Gastrocnemius medialis (tissue), 4 donors: ENCODE data around the gene ARMC8. TPM values are rescaled to one million over a fixed set of nuclear protein-coding genes. Genes with fewer than 3 reads are reported as not detected.

Experiments used
- ATAC-seq, 2 donors: fragments of 150-250 bp; one replicate each; pipeline ENCODE4 v1.9.1; 2016
- DNase-seq, 2 donors: peaks; one replicate each; pipeline ENCODE4 v3.0.0-alpha.2; 2019
- H3K27ac ChIP-seq, 4 donors: fragments of 200-600 bp; sonication (generic); 1 replicate in 1 of 4; 2 replicates in 3 of 4; pipeline ENCODE4 v1.5.1; 2016 to 2018; ENCODE audit warnings: mild to moderate bottlenecking in 2 of 4, moderate library complexity in 1 of 4
- H3K27me3 ChIP-seq, 3 donors: fragments of 200-600 bp; sonication (generic) in 2 of 3; 1 replicate in 1 of 3; 2 replicates in 2 of 3; pipeline versions ENCODE4 v1.5.1 to v1.6.0; 2016 to 2019; ENCODE audit warnings: mild to moderate bottlenecking in 1 of 3, moderate library complexity in 1 of 3
- H3K36me3 ChIP-seq, 2 donors: fragments of 200-600 bp; sonication (generic) in 1 of 2; one replicate each; pipeline ENCODE4 v1.5.1; 2017 to 2018
- H3K4me1 ChIP-seq, 2 donors: fragments of 200-600 bp; sonication (generic) in 1 of 2; one replicate each; pipeline ENCODE4 v1.5.1; 2016 to 2017; ENCODE audit warnings: mild to moderate bottlenecking in 2 of 2
- H3K4me3 ChIP-seq, 4 donors: fragments of 200-600 bp; sonication (generic) in 3 of 4; 1 replicate in 1 of 4; 2 replicates in 3 of 4; pipeline ENCODE4 v1.5.1; 2016 to 2019; ENCODE audit warnings: mild to moderate bottlenecking in 2 of 4
- H3K9me3 ChIP-seq, 3 donors: fragments of 200-600 bp; sonication (generic) in 2 of 3; 1 replicate in 1 of 3; 2 replicates in 2 of 3; pipeline ENCODE4 v1.5.1; 2016 to 2019
- POLR2A ChIP-seq, 2 donors: fragments of 450-650 bp; IDR thresholded peaks; one replicate each; pipeline ENCODE4 v1.6.1; 2017; ENCODE audit warnings: antibody characterized with exemption in 2 of 2, mild to moderate bottlenecking in 2 of 2, moderate library complexity in 2 of 2
- in situ Hi-C, 4 donors: fragments of 200-750 bp; cut with MboI; loops; one replicate each; pipeline versions ENCODE4 v1.15.0 to v1.8.0; 2017; ENCODE audit warnings: low sequenced_read_pairs in 4 of 4
- intact Hi-C: fragments of 100-400 bp; cut with DNase I; formaldehyde crosslinking; loops from one replicate; pipeline ENCODE4 v1.15.1; 2023; ENCODE audit warnings: low total_unique reads
- total RNA-seq, 4 donors: library from RNA; depleted of rRNA; stranded (reverse); fragments of >200 nt; gene quantifications; one replicate each; pipeline versions ENCODE4 v1.1.0 to v1.2.3, GENCODE V29; 2016
- TF ChIP-seq, protein P1 (sequence below), 5 experiments: fragments of 450-650 bp in 3 of 5; fragments of 200-600 bp in 2 of 5; sonication (generic) in 2 of 5; IDR thresholded peaks in 4 of 5; conservative IDR thresholded peaks in 1 of 5; 1 replicate in 4 of 5; 2 replicates in 1 of 5; pipeline ENCODE4 v1.5.1; 2016 to 2019; ENCODE audit warnings: antibody characterized with exemption in 5 of 5, mild to moderate bottlenecking in 3 of 5, moderate library complexity in 3 of 5

Gene ARMC8
- total RNA-seq, 4 donors from 2014 or later: 53.1 to 83.1 (median 65.8) TPM

DNA sequence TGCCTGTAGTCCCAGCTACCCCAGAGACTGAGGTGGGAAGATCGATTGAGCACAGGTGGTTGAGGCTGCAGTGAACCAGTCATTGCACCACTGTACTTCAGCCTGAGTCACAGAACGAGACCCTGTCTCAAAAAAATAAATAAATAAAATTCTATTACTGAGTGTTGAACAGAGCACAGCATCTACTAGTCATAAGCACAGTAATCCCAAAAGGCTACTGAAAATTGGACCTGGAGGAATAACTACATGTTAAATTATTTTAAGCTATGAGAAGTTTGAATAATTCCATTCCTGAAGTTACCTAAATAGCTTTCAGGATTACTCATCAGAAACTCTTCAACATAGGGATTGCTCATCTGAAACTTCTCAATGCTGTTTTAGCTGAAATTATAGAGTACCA is 43.4 kb downstream of the ARMC8 start:
- ATAC-seq: no peak
- no peak for DNase-seq
- no peaks in the 10 kb centered on the region for H3K9me3 ChIP-seq
- no peak for TF ChIP-seq POLR2A (IDR thresholded peaks at IDR 0.05)
- intact Hi-C loops (no loop called here), in situ Hi-C loops (no loop called here)
- no peak overlapping the region for H3K4me3 ChIP-seq
- no peaks in the 10 kb centered on the region for H3K4me1 ChIP-seq
- H3K36me3 ChIP-seq: peaks cover 0 to 72% of the 10 kb centered on the region in 2 donors
- no peak overlapping the region for H3K27ac ChIP-seq
- H3K27me3 ChIP-seq: no peaks in the 10 kb centered on the region

DNA sequence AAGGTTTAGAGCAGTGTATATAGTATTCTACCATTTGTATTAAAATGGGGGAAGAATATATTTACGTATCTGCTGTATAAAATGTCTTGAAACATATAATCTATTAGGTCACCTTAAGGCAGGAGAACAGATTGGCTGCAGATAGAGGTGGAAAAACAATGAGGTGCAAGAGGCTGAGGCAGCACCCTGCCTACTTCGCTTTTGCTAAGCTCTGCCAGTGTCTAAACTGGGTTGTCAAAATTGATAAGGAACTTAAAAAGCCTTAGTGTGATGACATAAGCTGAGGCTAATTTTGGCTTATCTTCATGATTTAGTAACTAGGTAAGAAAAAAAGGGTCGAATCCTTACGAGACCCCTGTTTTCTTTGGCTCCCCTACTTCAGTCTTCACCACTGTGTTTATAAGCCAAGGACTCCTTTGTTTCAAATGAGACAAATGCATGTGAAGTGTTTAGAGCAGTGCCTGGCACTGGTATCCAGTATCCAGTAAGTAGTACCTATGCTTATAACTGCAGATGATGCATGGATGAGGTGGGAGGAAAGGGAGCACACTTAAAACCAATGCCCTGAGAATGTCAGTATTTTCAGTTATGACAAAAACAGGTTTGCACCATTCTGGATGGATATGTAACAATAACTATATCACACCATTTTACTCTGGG is 45.7 kb downstream of the ARMC8 start:
- H3K27ac ChIP-seq: no peak overlapping the region
- no peak for ATAC-seq
- peaks cover 0 to 78% of the 10 kb centered on the region in 2 donors for H3K36me3 ChIP-seq
- no peaks in the 10 kb centered on the region for H3K4me1 ChIP-seq
- in situ Hi-C loops: no loop called here
- TF ChIP-seq, protein P1, sequence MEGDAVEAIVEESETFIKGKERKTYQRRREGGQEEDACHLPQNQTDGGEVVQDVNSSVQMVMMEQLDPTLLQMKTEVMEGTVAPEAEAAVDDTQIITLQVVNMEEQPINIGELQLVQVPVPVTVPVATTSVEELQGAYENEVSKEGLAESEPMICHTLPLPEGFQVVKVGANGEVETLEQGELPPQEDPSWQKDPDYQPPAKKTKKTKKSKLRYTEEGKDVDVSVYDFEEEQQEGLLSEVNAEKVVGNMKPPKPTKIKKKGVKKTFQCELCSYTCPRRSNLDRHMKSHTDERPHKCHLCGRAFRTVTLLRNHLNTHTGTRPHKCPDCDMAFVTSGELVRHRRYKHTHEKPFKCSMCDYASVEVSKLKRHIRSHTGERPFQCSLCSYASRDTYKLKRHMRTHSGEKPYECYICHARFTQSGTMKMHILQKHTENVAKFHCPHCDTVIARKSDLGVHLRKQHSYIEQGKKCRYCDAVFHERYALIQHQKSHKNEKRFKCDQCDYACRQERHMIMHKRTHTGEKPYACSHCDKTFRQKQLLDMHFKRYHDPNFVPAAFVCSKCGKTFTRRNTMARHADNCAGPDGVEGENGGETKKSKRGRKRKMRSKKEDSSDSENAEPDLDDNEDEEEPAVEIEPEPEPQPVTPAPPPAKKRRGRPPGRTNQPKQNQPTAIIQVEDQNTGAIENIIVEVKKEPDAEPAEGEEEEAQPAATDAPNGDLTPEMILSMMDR (IDR thresholded peaks at IDR 0.05 in 4 of 5, conservative IDR thresholded peaks at IDR 0.05 in 1 of 5): no peak
- TF ChIP-seq POLR2A (IDR thresholded peaks at IDR 0.05): no peak
- no peak for DNase-seq
- no peaks in the 10 kb centered on the region for H3K27me3 ChIP-seq
- intact Hi-C loops: no loop called here
- H3K9me3 ChIP-seq: no peaks in the 10 kb centered on the region
- no peak overlapping the region for H3K4me3 ChIP-seq

- Histone ChIP-seq H3K4me1 (no peaks in the 10 kb centered on the region), H3K4me3 (no peak overlapping the region), H3K27me3 (no peaks in the 10 kb centered on the region), H3K9me3 (no peaks in the 10 kb centered on the region), H3K36me3 (peaks cover 0 to 76% of the 10 kb centered on the region in 2 donors), H3K27ac (no peak overlapping the region)
- in situ Hi-C loops: no loop called here
- no peak for TF ChIP-seq POLR2A (IDR thresholded peaks at IDR 0.05)
- TF ChIP-seq, protein P1 (IDR thresholded peaks at IDR 0.05 in 4 of 5, conservative IDR thresholded peaks at IDR 0.05 in 1 of 5): no peak
- DNase-seq: no peak
- ATAC-seq: no peak
- intact Hi-C loops: no loop called here
Observed at GRCh38 chr3:138234401-138235179, 47.5 kb downstream of the ARMC8 start.

DNA sequence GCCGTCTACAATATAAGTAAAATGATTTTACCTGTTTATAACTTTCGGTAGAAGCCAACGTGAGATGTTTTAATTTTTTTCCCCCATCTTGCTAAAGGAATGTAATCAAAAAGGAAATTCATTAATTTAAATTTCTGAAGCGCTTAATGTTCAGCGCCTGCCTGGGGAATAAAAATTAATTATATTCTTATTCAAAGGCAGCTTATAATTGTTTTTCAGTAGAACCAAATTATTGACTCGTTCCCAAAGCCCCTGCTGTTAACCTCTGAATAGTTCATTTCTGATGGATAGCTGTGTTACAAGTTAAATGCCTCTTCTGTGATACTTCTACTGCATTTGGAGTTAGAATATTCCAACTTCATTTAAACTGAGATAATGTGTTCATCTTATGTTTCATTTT is 51.6 kb downstream of the ARMC8 start:
- no peaks in the 10 kb centered on the region for H3K4me1 ChIP-seq
- intact Hi-C loops (no loop called here), in situ Hi-C loops (no loop called here)
- DNase-seq (no peak), ATAC-seq (no peak)
- no peaks in the 10 kb centered on the region for H3K27me3 ChIP-seq
- H3K36me3 ChIP-seq: peaks cover 0 to 77% of the 10 kb centered on the region in 2 donors
- no peak overlapping the region for H3K27ac ChIP-seq
- H3K9me3 ChIP-seq: no peaks in the 10 kb centered on the region
- no peak overlapping the region for H3K4me3 ChIP-seq
- TF ChIP-seq POLR2A (IDR thresholded peaks at IDR 0.05): no peak
- TF ChIP-seq, protein P1 (IDR thresholded peaks at IDR 0.05 in 4 of 5, conservative IDR thresholded peaks at IDR 0.05 in 1 of 5): no peak

GRCh38 chr3:138241061-138241460 is 54.0 kb downstream of the ARMC8 start:
- H3K27ac ChIP-seq: no peak overlapping the region
- H3K4me3 ChIP-seq: no peak overlapping the region
- no peak for DNase-seq
- no peak for ATAC-seq
- in situ Hi-C loops: no loop called here
- no peaks in the 10 kb centered on the region for H3K4me1 ChIP-seq
- TF ChIP-seq, protein P1 (IDR thresholded peaks at IDR 0.05 in 4 of 5, conservative IDR thresholded peaks at IDR 0.05 in 1 of 5): no peak
- intact Hi-C loops: no loop called here
- no peaks in the 10 kb centered on the region for H3K9me3 ChIP-seq
- peaks cover 0 to 79% of the 10 kb centered on the region in 2 donors for H3K36me3 ChIP-seq
- no peaks in the 10 kb centered on the region for H3K27me3 ChIP-seq
